Smooth muscle cell (in vitro differentiated cells): Measurements from ENCODE around the gene PHF2. TPM values are rescaled to one million over a fixed set of nuclear protein-coding genes. Genes with fewer than 3 reads are reported as not detected.

Source experiments
- DNase-seq: peaks from one replicate; lab custom pipeline; 2025; ENCODE audit not compliant: unreplicated experiment; lab: John Stamatoyannopoulos, UW
- H2AFZ ChIP-seq: fragments of 200-600 bp; sonication (generic); 2 replicates; pipeline ENCODE4 v1.6.0; 2016; ENCODE audit warnings: antibody characterized with exemption, low read depth, mild to moderate bottlenecking
- H3F3A ChIP-seq: fragments of 200-600 bp; sonication (generic); 2 replicates; pipeline ENCODE4 v1.6.0; 2017; ENCODE audit warnings: antibody characterized with exemption, low read depth
- H3K27ac ChIP-seq: fragments of 200-600 bp; sonication (generic); 2 replicates; pipeline ENCODE4 v1.5.1; 2016; ENCODE audit warnings: low read depth, mild to moderate bottlenecking
- H3K27me3 ChIP-seq: fragments of 200-600 bp; sonication (generic); 2 replicates; pipeline ENCODE4 v1.6.1; 2016; ENCODE audit warnings: low read depth, mild to moderate bottlenecking
- H3K36me3 ChIP-seq: fragments of 200-600 bp; sonication (generic); 2 replicates; pipeline ENCODE4 v1.5.1; 2016; ENCODE audit warnings: low read depth
- H3K4me1 ChIP-seq: fragments of 200-600 bp; sonication (generic); 2 replicates; pipeline ENCODE4 v1.5.1; 2016; ENCODE audit warnings: low read depth
- H3K4me2 ChIP-seq: fragments of 200-600 bp; sonication (generic); 2 replicates; pipeline ENCODE4 v1.6.0; 2016; ENCODE audit warnings: mild to moderate bottlenecking
- H3K4me3 ChIP-seq: fragments of 200-600 bp; sonication (generic); 2 replicates; pipeline ENCODE4 v1.5.1; 2016; ENCODE audit warnings: mild to moderate bottlenecking
- H3K79me2 ChIP-seq: fragments of 200-600 bp; sonication (generic); 2 replicates; pipeline ENCODE4 v1.6.0; 2016; ENCODE audit warnings: low read depth, mild to moderate bottlenecking
- H3K9ac ChIP-seq: fragments of 200-600 bp; sonication (generic); 2 replicates; pipeline ENCODE4 v1.6.0; 2016; ENCODE audit warnings: low read depth
- H3K9me3 ChIP-seq: fragments of 200-600 bp; sonication (generic); replicated peaks from 2 replicates; pipeline ENCODE4 v1.5.1; 2016; ENCODE audit warnings: low read depth
- H4K20me1 ChIP-seq: fragments of 200-600 bp; sonication (generic); 2 replicates; pipeline ENCODE4 v1.6.0; 2016; ENCODE audit warnings: low read depth
- WGBS: methylation state at CpG from one replicate; pipeline ENCODE4 v1.1.7; 2016; ENCODE audit warnings: low lambda C conversion rate; 5-methylcytosine and 5-hydroxymethylcytosine counted together
- polyA plus RNA-seq: library from polyadenylated mRNA; unstranded; fragments of >200 nt; fragmentation: Nextera tagmentation; extraction: Ambion mirVana; gene quantifications from 2 replicates; pipeline ENCODE4 v1.2.1, GENCODE V29; 2016
- total RNA-seq: library from RNA; depleted of rRNA; stranded (reverse); fragments of >200 nt; gene quantifications from 2 replicates; pipeline ENCODE4 v1.2.3, GENCODE V29; 2014
- TF ChIP-seq, protein P1 (sequence below): fragments of 200-600 bp; sonication (generic); IDR thresholded peaks from 2 replicates; pipeline ENCODE4 v1.5.1; 2017; ENCODE audit warnings: borderline replicate concordance, mild to moderate bottlenecking, antibody characterized with exemption; ENCODE audit not compliant: insufficient read depth, poor library complexity, severe bottlenecking

Gene PHF2
- total and polyA plus RNA-seq, 2 experiments from 2014 or later, result 11.1 to 18.3 TPM

DNA sequence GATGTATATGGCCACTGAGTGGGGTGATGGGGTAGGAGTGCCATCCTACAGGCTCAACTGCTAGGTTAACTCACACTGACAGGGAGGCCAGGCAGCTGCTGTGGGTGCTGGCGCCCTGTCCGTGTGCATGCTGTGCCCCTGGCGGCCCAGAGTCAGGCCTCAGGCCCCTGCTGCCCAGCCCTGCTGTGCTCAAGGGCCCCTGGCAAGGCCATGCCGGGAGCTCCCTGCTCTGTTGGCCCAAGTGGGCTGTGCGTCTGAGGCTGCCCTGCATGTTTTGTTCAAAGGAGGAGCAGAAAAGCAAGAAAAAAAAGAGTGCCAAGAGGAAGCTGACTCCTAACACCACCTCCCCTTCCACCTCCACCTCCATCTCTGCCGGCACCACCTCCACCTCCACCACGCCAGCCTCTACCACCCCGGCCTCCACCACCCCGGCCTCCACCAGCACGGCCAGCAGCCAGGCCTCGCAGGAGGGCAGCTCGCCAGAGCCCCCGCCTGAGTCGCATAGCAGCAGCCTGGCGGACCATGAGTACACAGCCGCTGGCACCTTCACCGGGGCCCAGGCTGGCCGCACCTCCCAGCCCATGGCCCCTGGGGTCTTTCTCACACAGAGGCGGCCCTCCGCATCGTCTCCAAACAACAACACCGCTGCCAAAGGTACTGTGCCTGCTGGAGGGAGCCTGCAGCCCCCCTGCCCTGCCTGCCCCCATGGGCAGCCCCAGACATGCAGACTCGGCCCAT, 100.1 kb downstream of the PHF2 start:
- Histone ChIP-seq H3K4me1 (no peaks in the 10 kb centered on the region), H3K4me3 (no peak overlapping the region), H3K27me3 (no peaks in the 10 kb centered on the region), H3K4me2 (no peak overlapping the region), H3K27ac (no peak overlapping the region), H3K79me2 (no peaks in the 10 kb centered on the region), H3K36me3 (no peaks in the 10 kb centered on the region), H4K20me1 (peaks cover 8% of the 10 kb centered on the region), H2AFZ (no peak overlapping the region), H3K9me3 (no peaks in the 10 kb centered on the region), H3F3A (no peaks in the 10 kb centered on the region), H3K9ac (no peak overlapping the region)
- no peak for DNase-seq
- WGBS, result 95% methylated on average over 16 of the region's 23 CpGs
- TF ChIP-seq, protein P1, sequence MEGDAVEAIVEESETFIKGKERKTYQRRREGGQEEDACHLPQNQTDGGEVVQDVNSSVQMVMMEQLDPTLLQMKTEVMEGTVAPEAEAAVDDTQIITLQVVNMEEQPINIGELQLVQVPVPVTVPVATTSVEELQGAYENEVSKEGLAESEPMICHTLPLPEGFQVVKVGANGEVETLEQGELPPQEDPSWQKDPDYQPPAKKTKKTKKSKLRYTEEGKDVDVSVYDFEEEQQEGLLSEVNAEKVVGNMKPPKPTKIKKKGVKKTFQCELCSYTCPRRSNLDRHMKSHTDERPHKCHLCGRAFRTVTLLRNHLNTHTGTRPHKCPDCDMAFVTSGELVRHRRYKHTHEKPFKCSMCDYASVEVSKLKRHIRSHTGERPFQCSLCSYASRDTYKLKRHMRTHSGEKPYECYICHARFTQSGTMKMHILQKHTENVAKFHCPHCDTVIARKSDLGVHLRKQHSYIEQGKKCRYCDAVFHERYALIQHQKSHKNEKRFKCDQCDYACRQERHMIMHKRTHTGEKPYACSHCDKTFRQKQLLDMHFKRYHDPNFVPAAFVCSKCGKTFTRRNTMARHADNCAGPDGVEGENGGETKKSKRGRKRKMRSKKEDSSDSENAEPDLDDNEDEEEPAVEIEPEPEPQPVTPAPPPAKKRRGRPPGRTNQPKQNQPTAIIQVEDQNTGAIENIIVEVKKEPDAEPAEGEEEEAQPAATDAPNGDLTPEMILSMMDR, result no peak

DNA sequence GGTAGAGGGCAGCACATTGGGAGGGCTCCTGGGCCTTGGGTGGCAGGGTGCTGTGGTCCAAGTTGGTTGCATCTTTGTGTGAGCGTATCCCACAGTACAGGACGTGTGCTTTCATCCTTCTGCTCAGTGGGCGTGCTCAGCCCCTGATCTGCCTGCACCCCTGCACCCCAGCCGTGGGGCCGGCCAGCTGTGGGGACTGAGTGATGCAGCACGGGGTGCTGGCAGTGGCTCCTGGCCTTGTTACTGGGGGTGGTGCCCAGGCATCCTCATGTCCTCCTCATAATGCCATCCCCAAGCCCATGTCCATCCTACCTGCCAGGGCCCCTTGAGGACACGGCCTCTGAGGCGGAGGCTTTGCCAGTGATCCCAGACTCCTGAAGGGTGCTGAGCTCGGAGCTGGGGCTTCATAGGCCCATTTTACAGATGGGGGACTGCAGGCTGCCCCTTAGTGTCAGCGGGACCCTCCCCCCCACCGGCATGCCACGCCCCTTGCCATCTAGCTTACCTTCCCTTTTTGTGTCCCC, 100.7 kb downstream of the PHF2 start:
- H3K79me2 ChIP-seq, result no peaks in the 10 kb centered on the region
- TF ChIP-seq, protein P1, result no peak
- H4K20me1 ChIP-seq, result peaks cover 8% of the 10 kb centered on the region
- no peak overlapping the region for H2AFZ ChIP-seq
- no peak for DNase-seq
- no peak overlapping the region for H3K9ac ChIP-seq
- 96% methylated on average over 11 of the region's 12 CpGs for WGBS
- H3K9me3 ChIP-seq, result no peaks in the 10 kb centered on the region
- no peak overlapping the region for H3K4me3 ChIP-seq
- H3K4me2 ChIP-seq, result no peak overlapping the region
- no peaks in the 10 kb centered on the region for H3F3A ChIP-seq
- no peaks in the 10 kb centered on the region for H3K36me3 ChIP-seq
- H3K27ac ChIP-seq, result no peak overlapping the region
- H3K4me1 ChIP-seq, result no peaks in the 10 kb centered on the region
- no peaks in the 10 kb centered on the region for H3K27me3 ChIP-seq

DNA sequence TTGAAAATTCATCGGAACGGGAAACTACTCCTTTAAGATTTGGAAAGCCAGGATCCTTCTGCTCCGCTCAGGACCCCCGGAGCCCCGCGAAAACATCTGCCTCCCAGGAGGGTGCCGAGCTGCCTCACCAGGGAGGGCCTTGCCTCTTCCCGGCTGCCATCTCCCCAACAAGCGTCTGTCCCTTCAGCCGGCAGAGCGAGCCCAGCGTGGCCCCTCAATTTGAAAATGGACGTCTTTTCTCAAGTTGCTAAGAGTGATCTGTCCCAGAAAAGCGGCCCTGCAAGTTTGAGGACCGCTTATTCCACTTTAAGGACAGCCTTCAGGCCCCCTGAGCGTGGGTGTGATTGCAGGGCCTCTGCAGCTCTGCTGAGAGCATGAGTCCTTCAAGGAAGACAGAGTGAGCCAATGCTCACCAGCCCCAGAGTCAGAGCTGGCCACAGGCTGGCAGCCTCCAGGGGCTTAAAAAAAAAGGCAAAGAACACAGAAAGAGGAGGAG, 101.3 kb downstream of the PHF2 start:
- no peaks in the 10 kb centered on the region for H3K27me3 ChIP-seq
- H3K36me3 ChIP-seq, result no peaks in the 10 kb centered on the region
- TF ChIP-seq, protein P1, result no peak
- no peaks in the 10 kb centered on the region for H3K79me2 ChIP-seq
- H3K27ac ChIP-seq, result no peak overlapping the region
- no peak overlapping the region for H3K9ac ChIP-seq
- no peak overlapping the region for H2AFZ ChIP-seq
- H4K20me1 ChIP-seq, result peaks cover 3% of the 10 kb centered on the region
- no peak for DNase-seq
- no peaks in the 10 kb centered on the region for H3K9me3 ChIP-seq
- no peak overlapping the region for H3K4me2 ChIP-seq
- H3K4me1 ChIP-seq, result no peaks in the 10 kb centered on the region
- no peak overlapping the region for H3K4me3 ChIP-seq
- H3F3A ChIP-seq, result no peaks in the 10 kb centered on the region
- 96% methylated on average over 16 of the region's 16 CpGs for WGBS
